Ovary (tissue), 9 donors: ENCODE measurements around the gene CRYL1. TPM values are rescaled to one million over a fixed set of nuclear protein-coding genes. Genes with fewer than 3 reads are reported as not detected.

Experiments used
- DNase-seq, 5 donors: peaks; one replicate each; pipeline ENCODE4 v3.0.0-alpha.2; 2019 to 2020
- H3K27ac ChIP-seq, 2 donors: fragments of 200-600 bp; one replicate each; pipeline versions ENCODE4 v1.5.1 to v1.8.0; 2019 to 2022
- H3K27me3 ChIP-seq: fragments of 200-600 bp; one replicate; pipeline ENCODE4 v1.8.0; 2022
- H3K36me3 ChIP-seq: fragments of 200-600 bp; sonication (generic); one replicate; pipeline ENCODE4 v1.5.1; 2019
- H3K4me1 ChIP-seq: one replicate; pipeline ENCODE4 v1.8.1; 2013; ENCODE audit warnings: mild to moderate bottlenecking, moderate library complexity; ENCODE audit not compliant: insufficient read depth
- H3K4me3 ChIP-seq: fragments of 200-600 bp; sonication (generic); one replicate; pipeline ENCODE4 v1.5.1; 2017
- H3K9me3 ChIP-seq, 2 donors: fragments of 200-600 bp in 1 of 2; sonication (generic) in 1 of 2; one replicate each; pipeline versions ENCODE4 v1.5.1 to v1.8.1; 2013 to 2019; ENCODE audit warnings: mild to moderate bottlenecking in 1 of 2, moderate library complexity in 1 of 2
- EP300 ChIP-seq: sonication (generic); formaldehyde crosslinking; IDR thresholded peaks from one replicate; pipeline ENCODE4 v1.6.1; 2017; ENCODE audit warnings: antibody characterized with exemption
- POLR2A ChIP-seq: fragments of 450-650 bp; IDR thresholded peaks from one replicate; pipeline ENCODE4 v1.6.1; 2017; ENCODE audit warnings: antibody characterized with exemption, mild to moderate bottlenecking, moderate library complexity
- WGBS, 3 donors: extraction: QIAGEN DNeasy Blood & Tissue Kit in 1 of 3; methylation state at CpG; one replicate each; pipeline versions ENCODE4 v1.1.5 to v1.1.7; 2013 to 2017; 5-methylcytosine and 5-hydroxymethylcytosine counted together
- intact Hi-C, 4 donors: fragments of 100-400 bp; cut with DNase I; formaldehyde crosslinking; loops; one replicate each; pipeline versions ENCODE4 v1.11.0 to v1.15.1; 2022 to 2023
- microRNA-seq, 3 donors: library from miRNA; unstranded; fragments of <30 nt; microRNA quantifications; one replicate each; pipeline versions ENCODE4 to v1.2.0, GENCODE V29; 2019 to 2020
- polyA plus RNA-seq, 2 donors: library from polyadenylated mRNA; stranded (reverse); fragments of 200-250 nt in 1 of 2; fragments of 350-450 nt in 1 of 2; fragmentation: Illumina TruSeq in 1 of 2; extraction: RNeasy Lipid Tissue Mini Kit (QIAGEN cat#74804) in 1 of 2; gene quantifications; one replicate each; pipeline ENCODE4 v1.2.3, GENCODE V29; 2013 to 2014
- small RNA-seq: library from RNA; depleted of rRNA; stranded (forward); fragments of <200 nt; gene quantifications from one replicate; pipeline ENCODE3, GENCODE V24; 2016
- total RNA-seq, 7 donors: library from RNA; depleted of rRNA in 2 of 7; stranded (reverse); fragments of >200 nt in 2 of 7; fragmentation: NEBNext Ultra II Directional in 3 of 7; extraction: Animal tissue kit (Norgen Biotek cat#: 25700) in 3 of 7; gene quantifications; one replicate each; pipeline versions ENCODE4 v1.1.0 to v1.2.4, GENCODE V29; 2016 to 2023
- TF ChIP-seq, protein P1 (sequence below), 3 donors: fragments of 450-650 bp in 2 of 3; fragments of 200-600 bp in 1 of 3; IDR thresholded peaks; one replicate each; pipeline versions ENCODE4 v1.5.1 to v1.8.0; 2016 to 2022; ENCODE audit warnings: antibody characterized with exemption in 3 of 3, mild to moderate bottlenecking in 1 of 3
- donor health status: DM: no; HTN: no; CAD: no; lungs with moderate emphysema.
- donor health status: DM: no; HTN: no; CAD: no.
- donor health status: Bipolar disorder and iron deficiency.
- donor health status: DM: yes; HTN: yes; CAD: no.
- donor health status: DM: no; HTN: no; CAD: no.
- donor health status: DM: yes; HTN: yes; CAD: no.

The CRYL1 gene
- total and polyA plus RNA-seq, 9 donors, result 17.3 to 41.7 (median 25.8) TPM

DNA sequence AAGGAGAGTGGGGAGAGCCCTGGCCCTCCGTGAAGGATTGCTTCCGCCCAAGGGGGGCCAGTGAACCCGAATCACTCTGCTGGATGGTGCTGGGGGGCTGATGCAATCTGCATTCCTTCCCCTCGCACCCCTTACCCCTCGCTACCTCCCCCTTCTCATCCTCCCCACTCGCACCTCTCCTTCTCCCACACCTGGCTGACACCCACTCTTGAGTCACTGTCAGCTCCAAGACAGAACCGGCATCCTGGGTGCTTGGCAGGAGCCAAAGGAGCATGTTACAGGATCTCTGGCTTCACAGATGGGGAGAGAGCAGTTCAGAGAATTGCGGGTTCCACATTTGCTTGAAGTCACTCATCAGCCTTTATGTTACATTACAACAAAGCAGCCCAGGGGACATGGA, 167.6 kb downstream of the CRYL1 start:
- Histone ChIP-seq H3K4me3 (no peak overlapping the region), H3K9me3 (no peaks in the 10 kb centered on the region), H3K27me3 (no peaks in the 10 kb centered on the region), H3K4me1 (no peaks in the 10 kb centered on the region), H3K36me3 (no peaks in the 10 kb centered on the region), H3K27ac (no peak overlapping the region)
- intact Hi-C loops, result no loop called here
- 72 to 86% (median 81%) methylated on average over 8 of the region's 8 CpGs for WGBS, 3 donors
- TF ChIP-seq EP300 (no peak), POLR2A (no peak)
- TF ChIP-seq, protein P1, sequence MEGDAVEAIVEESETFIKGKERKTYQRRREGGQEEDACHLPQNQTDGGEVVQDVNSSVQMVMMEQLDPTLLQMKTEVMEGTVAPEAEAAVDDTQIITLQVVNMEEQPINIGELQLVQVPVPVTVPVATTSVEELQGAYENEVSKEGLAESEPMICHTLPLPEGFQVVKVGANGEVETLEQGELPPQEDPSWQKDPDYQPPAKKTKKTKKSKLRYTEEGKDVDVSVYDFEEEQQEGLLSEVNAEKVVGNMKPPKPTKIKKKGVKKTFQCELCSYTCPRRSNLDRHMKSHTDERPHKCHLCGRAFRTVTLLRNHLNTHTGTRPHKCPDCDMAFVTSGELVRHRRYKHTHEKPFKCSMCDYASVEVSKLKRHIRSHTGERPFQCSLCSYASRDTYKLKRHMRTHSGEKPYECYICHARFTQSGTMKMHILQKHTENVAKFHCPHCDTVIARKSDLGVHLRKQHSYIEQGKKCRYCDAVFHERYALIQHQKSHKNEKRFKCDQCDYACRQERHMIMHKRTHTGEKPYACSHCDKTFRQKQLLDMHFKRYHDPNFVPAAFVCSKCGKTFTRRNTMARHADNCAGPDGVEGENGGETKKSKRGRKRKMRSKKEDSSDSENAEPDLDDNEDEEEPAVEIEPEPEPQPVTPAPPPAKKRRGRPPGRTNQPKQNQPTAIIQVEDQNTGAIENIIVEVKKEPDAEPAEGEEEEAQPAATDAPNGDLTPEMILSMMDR (IDR thresholded peaks at IDR 0.05), result no peak
- no peak for DNase-seq

DNA sequence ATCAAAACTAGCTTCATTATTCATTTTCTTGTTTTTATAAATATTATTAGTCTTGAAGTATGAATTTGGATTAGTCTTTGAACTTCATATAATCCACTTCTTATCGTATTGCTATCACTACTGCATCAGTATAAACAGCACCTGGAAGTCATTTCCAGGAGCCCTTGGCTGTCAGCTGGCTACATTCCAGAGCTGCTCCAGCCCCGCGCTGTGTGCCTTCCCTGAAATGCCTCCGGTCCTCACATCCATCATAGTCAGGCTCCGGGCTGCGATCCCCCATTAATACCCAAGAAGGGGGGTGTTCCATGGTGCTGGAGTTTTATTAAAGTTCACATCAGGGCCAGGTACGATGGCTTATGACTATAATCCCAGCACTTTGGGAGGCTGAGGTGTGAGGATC, 169.2 kb downstream of the CRYL1 start:
- intact Hi-C loops, result no loop called here

DNA sequence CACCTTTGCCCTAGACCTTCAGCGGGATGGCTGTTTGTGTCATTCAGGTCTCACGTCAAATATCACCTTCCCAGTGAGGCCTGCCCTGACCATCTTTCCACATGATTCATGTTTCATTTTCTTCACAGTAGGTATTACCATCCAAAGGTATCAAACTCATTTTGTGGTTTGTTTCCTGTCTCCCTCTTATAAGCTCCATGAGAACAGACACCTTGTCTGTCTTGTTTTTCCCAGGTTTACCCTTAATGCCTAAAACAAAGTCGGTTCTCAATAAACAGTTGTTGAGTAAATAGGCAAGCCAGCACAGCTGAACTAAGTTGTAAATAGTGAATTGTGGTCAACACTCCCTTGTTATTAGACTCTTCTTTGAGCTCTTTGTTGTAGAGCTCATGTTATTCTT, 170.9 kb downstream of the CRYL1 start:
- DNase-seq, result no peak
- H3K36me3 ChIP-seq, result no peaks in the 10 kb centered on the region
- H3K4me3 ChIP-seq, result no peak overlapping the region
- H3K9me3 ChIP-seq, result no peaks in the 10 kb centered on the region
- intact Hi-C loops, result no loop called here
- 92 to 93% (median 92%) methylated on average over 3 of the region's 3 CpGs for whole genome bisulfite sequencing, 3 donors
- H3K27ac ChIP-seq, result no peak overlapping the region
- H3K27me3 ChIP-seq, result no peaks in the 10 kb centered on the region
- TF ChIP-seq EP300 (no peak), POLR2A (no peak)
- TF ChIP-seq, protein P1 (IDR thresholded peaks at IDR 0.05), result no peak
- H3K4me1 ChIP-seq, result no peaks in the 10 kb centered on the region

More for the DNA sequence above, 169.2 kb downstream of the CRYL1 start:
- H3K4me3 ChIP-seq, result no peak overlapping the region
- no peaks in the 10 kb centered on the region for H3K36me3 ChIP-seq
- H3K9me3 ChIP-seq, result no peaks in the 10 kb centered on the region
- TF ChIP-seq EP300 (no peak), POLR2A (no peak)
- TF ChIP-seq, protein P1 (IDR thresholded peaks at IDR 0.05), result no peak
- WGBS, 3 donors, result 15 to 28% (median 17%) methylated on average over 7 of the region's 7 CpGs
- H3K27me3 ChIP-seq, result no peaks in the 10 kb centered on the region
- H3K27ac ChIP-seq, result no peak overlapping the region
- no peaks in the 10 kb centered on the region for H3K4me1 ChIP-seq
- DNase-seq, result no peak

DNA sequence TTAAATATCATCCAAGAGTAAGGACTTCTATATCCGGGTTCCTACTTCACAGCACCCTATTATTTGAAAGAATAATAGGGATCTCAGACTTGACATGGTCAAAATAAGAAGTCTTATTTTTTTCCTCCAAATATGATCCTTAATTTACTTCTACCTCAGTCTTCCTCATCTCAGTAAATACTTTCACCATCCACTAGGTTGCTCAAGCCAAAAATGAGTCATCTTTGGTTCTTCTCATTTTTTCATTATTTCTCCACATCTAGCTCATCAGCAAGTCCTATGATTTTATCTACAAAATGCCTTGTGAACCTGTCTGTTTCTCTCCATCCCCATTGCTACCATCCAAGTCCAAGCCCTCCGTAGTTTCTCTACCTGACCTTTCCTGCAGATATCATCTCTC, 171.7 kb downstream of the CRYL1 start:
- Histone ChIP-seq H3K27ac (no peak overlapping the region), H3K27me3 (no peaks in the 10 kb centered on the region), H3K4me3 (no peak overlapping the region), H3K36me3 (no peaks in the 10 kb centered on the region), H3K4me1 (no peaks in the 10 kb centered on the region), H3K9me3 (no peaks in the 10 kb centered on the region)
- no peak for DNase-seq
- TF ChIP-seq EP300, result no peak
- no peak for TF ChIP-seq POLR2A
- TF ChIP-seq, protein P1 (IDR thresholded peaks at IDR 0.05), result no peak
- intact Hi-C loops, result no loop called here
- 93 to 96% (median 94%) methylated on average over 2 of the region's 2 CpGs for WGBS, 3 donors

Small RNAs within 50 kb of the gene (microRNA-seq; reads per million reads assigned to microRNA genes)
- 0 reads per million in 3 donors for gene MIR4499

Small RNAs within 50 kb of the gene (small RNA-seq; reads per million reads assigned to genes)
- gene MIR4499, result not detected

Other genes starting within 250 kb of the CRYL1 start
- gene IFT88, start 41.3 kb upstream of the CRYL1 start, total RNA-seq, result 10 to 100 TPM; 18.0 to 30.6 (median 23.9) TPM
- gene IFT88, start 41.3 kb upstream of the CRYL1 start, polyA plus RNA-seq, result 10 to 100 TPM; 12.1 to 14.6 TPM
- gene IL17D, start 177.8 kb upstream of the CRYL1 start, total RNA-seq, result 10 to 100 TPM in 1 of 7 donors, 1 to 10 TPM in 6; 1.7 to 12.6 (median 8.2) TPM
- 1 to 10 TPM; 3.3 to 3.7 TPM for gene IL17D, start 177.8 kb upstream of the CRYL1 start, polyA plus RNA-seq
- 10 to 100 TPM; 11.1 to 16.4 (median 12.8) TPM for gene EEF1AKMT1, start 248.1 kb upstream of the CRYL1 start, total RNA-seq
- gene EEF1AKMT1, start 248.1 kb upstream of the CRYL1 start, polyA plus RNA-seq, result 10 to 100 TPM in 1 of 2 donors, 1 to 10 TPM in 1; 9.7 to 20.8 TPM